Tibial artery (tissue), 4 donors: ENCODE measurements around the gene IFIT2.

Experiments used
- DNase-seq, 2 donors: peaks; one replicate each; pipeline ENCODE4 v3.0.0-alpha.2; 2019
- H3K27ac ChIP-seq, 2 donors: fragments of 200-600 bp; sonication (generic) in 1 of 2; 1 replicate in 1 of 2; 2 replicates in 1 of 2; pipeline ENCODE4 v1.5.1; 2018 to 2019; ENCODE audit warnings: mild to moderate bottlenecking in 1 of 2
- H3K27me3 ChIP-seq, 2 donors: fragments of 200-600 bp; sonication (generic) in 1 of 2; one replicate each; pipeline versions ENCODE4 v1.5.1 to v1.6.0; 2016 to 2019
- H3K36me3 ChIP-seq, 3 donors: fragments of 200-600 bp; sonication (generic) in 2 of 3; one replicate each; pipeline ENCODE4 v1.5.1; 2016 to 2019; ENCODE audit warnings: mild to moderate bottlenecking in 2 of 3
- H3K4me1 ChIP-seq, 4 donors: fragments of 200-600 bp; sonication (generic) in 2 of 4; 1 replicate in 3 of 4; 2 replicates in 1 of 4; pipeline ENCODE4 v1.5.1; 2016 to 2019
- H3K4me3 ChIP-seq, 2 donors: fragments of 200-600 bp; sonication (generic) in 1 of 2; 1 replicate in 1 of 2; 2 replicates in 1 of 2; pipeline ENCODE4 v1.5.1; 2018 to 2019; ENCODE audit warnings: mild to moderate bottlenecking in 2 of 2
- H3K9me3 ChIP-seq, 3 donors: fragments of 200-600 bp; sonication (generic) in 1 of 3; one replicate each; pipeline ENCODE4 v1.5.1; 2016 to 2019
- CTCF ChIP-seq, 2 experiments: fragments of 200-600 bp in 1 of 2; fragments of 450-650 bp in 1 of 2; IDR thresholded peaks; one replicate each; pipeline ENCODE4 v1.5.1; 2017 to 2019; ENCODE audit warnings: antibody characterized with exemption in 2 of 2, mild to moderate bottlenecking in 1 of 2, moderate library complexity in 1 of 2
- intact Hi-C: fragments of 100-400 bp; cut with DNase I; formaldehyde crosslinking; loops from one replicate; pipeline ENCODE4 v1.15.0; 2023; ENCODE audit warnings: low total_unique reads

IFIT2 gene

GRCh38 chr10:89305766-89306433 lies 4.1 kb downstream of the IFIT2 start:
- Histone ChIP-seq H3K27me3 (no peaks in the 10 kb centered on the region), H3K4me1 (peaks cover 0 to 53% (median 25%) of the 10 kb centered on the region in 4 donors), H3K27ac (peak overlapping the region; percentile 18 to 55), H3K9me3 (no peaks in the 10 kb centered on the region), H3K4me3 (no peak overlapping the region), H3K36me3 (peaks cover 0 to 19% (median 0%) of the 10 kb centered on the region in 3 donors)
- no peak for DNase-seq
- intact Hi-C loops: no loop called here
- no peak for TF ChIP-seq CTCF (IDR thresholded peaks at IDR 0.05)

GRCh38 chr10:89306434-89307268 lies 4.8 kb downstream of the IFIT2 start:
- intact Hi-C loops: no loop called here
- H3K27ac ChIP-seq: peak overlapping the region; percentile 18 to 55
- no peak for TF ChIP-seq CTCF (IDR thresholded peaks at IDR 0.05)
- peaks cover 0 to 19% (median 0%) of the 10 kb centered on the region in 3 donors for H3K36me3 ChIP-seq
- no peaks in the 10 kb centered on the region for H3K27me3 ChIP-seq
- H3K4me1 ChIP-seq: peaks cover 0 to 48% (median 20%) of the 10 kb centered on the region in 4 donors
- DNase-seq: no peak
- no peaks in the 10 kb centered on the region for H3K9me3 ChIP-seq
- no peak overlapping the region for H3K4me3 ChIP-seq

DNA sequence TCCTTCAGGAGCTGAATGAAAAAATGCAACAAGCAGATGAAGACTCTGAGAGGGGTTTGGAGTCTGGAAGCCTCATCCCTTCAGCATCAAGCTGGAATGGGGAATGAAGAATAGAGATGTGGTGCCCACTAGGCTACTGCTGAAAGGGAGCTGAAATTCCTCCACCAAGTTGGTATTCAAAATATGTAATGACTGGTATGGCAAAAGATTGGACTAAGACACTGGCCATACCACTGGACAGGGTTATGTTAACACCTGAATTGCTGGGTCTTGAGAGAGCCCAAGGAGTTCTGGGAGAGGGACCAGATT lies 5.4 kb downstream of the IFIT2 start:
- DNase-seq: no peak
- Histone ChIP-seq H3K4me1 (peaks cover 0 to 47% (median 20%) of the 10 kb centered on the region in 4 donors), H3K4me3 (no peak overlapping the region), H3K36me3 (peaks cover 0 to 19% (median 0%) of the 10 kb centered on the region in 3 donors), H3K27ac (peak overlapping the region in 1 of 2 donors; percentile 55), H3K27me3 (no peaks in the 10 kb centered on the region), H3K9me3 (no peaks in the 10 kb centered on the region)
- intact Hi-C loops: no loop called here
- TF ChIP-seq CTCF (IDR thresholded peaks at IDR 0.05): no peak

- intact Hi-C loops: no loop called here
- Histone ChIP-seq H3K36me3 (peaks cover 0 to 19% (median 0%) of the 10 kb centered on the region in 3 donors), H3K4me3 (no peak overlapping the region), H3K9me3 (no peaks in the 10 kb centered on the region), H3K27me3 (no peaks in the 10 kb centered on the region), H3K27ac (no peak overlapping the region), H3K4me1 (peaks cover 0 to 37% (median 13%) of the 10 kb centered on the region in 4 donors)
- TF ChIP-seq CTCF (IDR thresholded peaks at IDR 0.05): no peak
- DNase-seq: no peak
Measured at GRCh38 chr10:89308266-89308665, 6.4 kb downstream of the IFIT2 start.

DNA sequence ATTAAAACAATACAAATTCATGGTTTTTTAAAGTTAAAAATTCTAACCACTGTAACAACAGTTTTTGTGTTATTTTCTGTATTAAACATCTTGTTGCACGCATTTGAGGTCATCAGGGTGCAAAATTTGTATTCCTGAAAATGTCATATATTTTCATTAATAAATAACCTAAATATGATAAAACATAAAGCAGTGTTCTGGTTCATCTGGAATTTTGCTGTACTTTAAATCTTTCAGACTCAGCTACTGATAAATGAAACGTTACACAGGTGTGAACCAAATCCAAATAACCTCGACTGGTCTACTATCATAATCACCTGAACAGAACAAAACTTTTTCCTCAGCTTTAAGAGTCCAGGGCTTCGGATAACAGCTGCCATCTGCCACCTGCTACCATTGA lies 6.9 kb downstream of the IFIT2 start:
- Histone ChIP-seq H3K4me3 (no peak overlapping the region), H3K27ac (no peak overlapping the region), H3K9me3 (no peaks in the 10 kb centered on the region), H3K27me3 (no peaks in the 10 kb centered on the region), H3K36me3 (peaks cover 0 to 19% (median 0%) of the 10 kb centered on the region in 3 donors), H3K4me1 (peaks cover 0 to 32% (median 11%) of the 10 kb centered on the region in 4 donors)
- DNase-seq: no peak
- intact Hi-C loops: no loop called here
- TF ChIP-seq CTCF (IDR thresholded peaks at IDR 0.05): no peak
